ENCODE results near the gene B4GALNT1. TPM values are rescaled to one million over a fixed set of nuclear protein-coding genes. Genes with fewer than 3 reads are reported as not detected.
"Not testable (repeated sequence)": the region's sequence is repeated elsewhere in the genome, so short reads cannot be mapped to it uniquely, and the experiment has no call there.

Gene B4GALNT1
- total RNA-seq, 1 donor from 2014 or later = 10.8 TPM

GRCh38 chr12:57655541-57656240, 22.7 kb upstream of the B4GALNT1 start:
- Mint-ChIP-seq H3K36me3 (ENCODE audit: low read depth) (no peaks in the 10 kb centered on the region), H3K9me3 (peaks cover 8% of the 10 kb centered on the region), H3K4me3 (ENCODE audit: low read depth) (no peak overlapping the region), H3K4me1 (ENCODE audit: low read depth) (no peaks in the 10 kb centered on the region), H3K27ac (no peak overlapping the region), H3K27me3 (ENCODE audit: low read depth) (peaks cover 1% of the 10 kb centered on the region)
- intact Hi-C loops (cut with micrococcal nuclease) = no loop called here
- DNase-seq (ENCODE audit: low spot score) = no peak

DNA sequence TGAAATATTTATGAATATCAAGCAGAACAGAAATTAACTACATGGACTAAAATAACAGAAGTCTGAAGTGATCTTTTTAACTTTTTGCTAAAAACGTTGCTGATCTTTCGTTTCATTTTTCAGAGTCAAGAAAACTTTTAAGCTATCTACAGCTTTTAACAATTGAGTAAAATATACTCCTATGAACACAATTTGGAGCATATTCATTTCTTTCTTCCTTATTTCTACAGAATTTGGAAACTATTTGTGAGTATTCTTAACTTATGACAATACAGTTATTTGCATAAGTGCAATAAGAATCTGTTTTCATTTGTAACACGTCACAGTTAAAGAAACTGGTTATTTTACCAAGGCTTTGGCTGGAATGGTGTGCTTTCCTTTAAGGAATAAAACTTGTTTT, 21.0 kb upstream of the B4GALNT1 start:
- H3K4me1 Mint-ChIP-seq (ENCODE audit: low read depth) = no peaks in the 10 kb centered on the region
- H3K36me3 Mint-ChIP-seq (ENCODE audit: low read depth) = no peaks in the 10 kb centered on the region
- no peak overlapping the region for H3K27ac Mint-ChIP-seq
- intact Hi-C loops (cut with micrococcal nuclease) = no loop called here
- H3K9me3 Mint-ChIP-seq = peaks cover 7% of the 10 kb centered on the region
- H3K4me3 Mint-ChIP-seq (ENCODE audit: low read depth) = no peak overlapping the region
- H3K27me3 Mint-ChIP-seq (ENCODE audit: low read depth) = no peaks in the 10 kb centered on the region
- DNase-seq (ENCODE audit: low spot score) = no peak

DNA sequence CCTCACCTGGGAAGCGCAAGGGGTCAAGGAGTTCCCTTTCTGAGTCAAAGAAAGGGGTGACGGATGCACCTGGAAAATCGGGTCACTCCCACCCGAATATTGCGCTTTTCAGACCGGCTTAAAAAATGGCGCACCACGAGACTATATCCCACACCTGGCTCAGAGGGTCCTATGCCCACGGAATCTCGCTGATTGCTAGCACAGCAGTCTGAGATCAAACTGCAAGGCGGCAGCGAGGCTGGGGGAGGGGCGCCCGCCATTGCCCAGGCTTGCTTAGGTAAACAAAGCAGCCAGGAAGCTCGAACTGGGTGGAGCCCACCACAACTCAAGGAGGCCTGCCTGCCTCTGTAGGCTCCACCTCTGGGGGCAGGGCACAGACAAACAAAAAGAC, 13.7 kb upstream of the B4GALNT1 start:
- H3K27ac Mint-ChIP-seq; DNase-seq (ENCODE audit: low spot score); H3K9me3 Mint-ChIP-seq; intact Hi-C loops (cut with micrococcal nuclease); H3K27me3 Mint-ChIP-seq (ENCODE audit: low read depth); H3K4me1 Mint-ChIP-seq (ENCODE audit: low read depth); H3K36me3 Mint-ChIP-seq (ENCODE audit: low read depth); H3K4me3 Mint-ChIP-seq (ENCODE audit: low read depth): not testable (repeated sequence)

DNA sequence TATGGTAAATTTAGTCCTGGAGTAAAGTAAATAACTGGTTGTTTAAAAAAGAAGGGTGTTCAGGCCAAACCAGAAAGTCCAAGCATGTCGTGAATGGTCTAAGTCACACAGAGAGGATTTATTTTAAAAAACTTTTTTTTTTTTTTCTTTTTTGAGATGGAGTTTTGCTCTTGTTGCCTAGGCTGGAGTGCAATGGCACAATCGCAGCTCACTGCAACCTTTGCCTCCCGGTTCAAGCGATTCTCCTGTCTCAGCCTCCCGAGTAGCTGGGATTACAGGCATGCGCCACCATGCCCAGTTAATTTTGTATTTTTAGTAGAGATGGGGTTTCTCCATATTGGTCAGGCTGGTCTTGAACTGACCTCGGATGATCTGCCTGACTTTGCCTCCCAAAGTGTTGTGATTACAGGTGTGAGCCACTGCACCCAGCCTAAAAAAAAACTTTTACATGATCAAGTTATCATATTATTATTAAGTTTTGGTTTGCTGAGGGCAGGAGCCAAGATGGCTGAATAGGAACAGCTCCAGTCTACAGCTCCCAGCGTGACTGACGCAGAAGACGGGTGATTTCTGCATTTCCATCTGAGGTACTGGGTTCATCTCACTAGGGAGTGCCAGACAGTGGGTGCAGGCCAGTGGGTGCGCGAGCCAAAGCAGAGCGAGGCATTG, 13.1 kb upstream of the B4GALNT1 start:
- H3K4me3 Mint-ChIP-seq (ENCODE audit: low read depth); H3K36me3 Mint-ChIP-seq (ENCODE audit: low read depth); H3K4me1 Mint-ChIP-seq (ENCODE audit: low read depth); DNase-seq (ENCODE audit: low spot score); intact Hi-C loops (cut with micrococcal nuclease); H3K27ac Mint-ChIP-seq; H3K9me3 Mint-ChIP-seq; H3K27me3 Mint-ChIP-seq (ENCODE audit: low read depth): not testable (repeated sequence)

DNA sequence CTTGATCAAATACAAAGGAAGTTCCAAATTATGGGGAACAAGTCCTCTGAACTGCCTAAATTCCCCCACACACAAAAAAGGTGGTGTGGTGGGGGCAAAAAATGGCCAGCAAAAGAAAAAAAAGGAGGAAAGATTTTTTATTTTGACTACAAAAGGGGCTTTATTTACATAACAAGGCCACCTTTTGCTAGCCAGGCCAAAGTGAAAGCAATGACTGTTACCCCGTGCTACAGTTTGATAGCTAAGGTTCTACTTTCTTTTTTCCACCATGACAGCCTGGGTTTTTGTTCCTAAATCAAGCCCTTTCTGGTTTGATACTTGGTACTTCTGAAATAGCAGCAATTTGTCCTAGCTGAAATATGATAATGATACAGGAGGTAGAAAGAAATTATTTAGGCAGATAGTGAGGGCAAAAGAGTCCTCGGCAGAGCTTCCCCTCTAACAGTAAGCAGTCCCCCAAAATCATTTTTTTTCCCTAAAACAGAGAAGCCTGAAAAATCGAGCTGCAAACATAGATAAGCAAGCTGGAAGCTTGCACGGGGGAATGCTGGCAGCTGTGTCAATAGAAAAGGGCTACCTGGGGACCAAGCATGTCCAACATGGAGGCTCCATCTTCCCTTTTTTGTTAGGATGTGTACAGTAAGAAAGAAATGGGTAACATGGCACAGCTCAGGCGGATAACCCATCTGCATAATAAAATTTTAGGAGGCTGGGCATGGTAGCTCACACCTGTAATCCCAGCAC, 8.9 kb upstream of the B4GALNT1 start:
- peaks cover 24% of the 10 kb centered on the region for H3K27me3 Mint-ChIP-seq (ENCODE audit: low read depth)
- no peak overlapping the region for H3K4me3 Mint-ChIP-seq (ENCODE audit: low read depth)
- peaks cover 1% of the 10 kb centered on the region for H3K4me1 Mint-ChIP-seq (ENCODE audit: low read depth)
- no peak for DNase-seq (ENCODE audit: low spot score)
- no peak overlapping the region for H3K27ac Mint-ChIP-seq
- intact Hi-C loops (cut with micrococcal nuclease) = no loop called here
- H3K9me3 Mint-ChIP-seq = peaks cover 7% of the 10 kb centered on the region
- H3K36me3 Mint-ChIP-seq (ENCODE audit: low read depth) = no peaks in the 10 kb centered on the region

DNA sequence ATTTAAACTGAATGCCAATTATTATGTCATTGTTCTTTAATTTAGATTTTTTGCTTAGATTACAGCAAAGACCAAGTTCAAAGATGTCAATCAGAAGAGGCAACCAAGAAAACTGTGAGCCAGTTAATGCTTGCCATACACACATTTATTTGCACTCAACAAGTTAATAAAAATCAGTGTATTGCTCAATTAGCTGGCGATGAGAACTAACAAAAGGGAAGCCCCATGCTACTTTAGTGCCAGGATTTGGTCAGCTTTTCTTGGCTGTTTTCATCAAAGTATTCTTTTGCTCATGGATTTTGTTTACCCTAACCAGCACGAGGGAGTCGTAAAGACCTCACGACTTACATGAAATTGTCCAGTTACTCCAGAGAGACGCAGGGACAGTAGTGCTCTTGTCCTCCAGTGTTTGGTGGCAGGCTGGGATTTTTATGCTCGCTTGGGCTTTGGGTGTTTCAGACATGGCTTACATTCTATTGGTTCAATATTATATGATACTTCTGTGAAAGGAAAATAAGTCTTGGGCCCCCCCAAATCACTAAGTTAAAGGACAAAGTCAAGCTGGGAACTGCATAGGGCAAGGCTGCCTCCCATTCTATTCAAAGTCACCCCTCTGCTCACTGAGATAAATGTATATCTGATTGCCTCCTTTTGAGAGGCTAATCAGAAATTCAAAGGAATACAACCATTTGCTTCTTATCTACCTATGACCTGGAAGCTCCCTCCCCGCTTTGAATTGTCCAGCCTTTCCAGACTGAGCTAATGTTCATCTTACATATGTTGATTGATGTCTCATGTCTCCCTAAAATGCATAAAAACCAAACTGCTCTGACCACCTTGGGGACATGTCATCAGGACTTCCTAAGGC, 7.4 kb upstream of the B4GALNT1 start:
- H3K27me3 Mint-ChIP-seq (ENCODE audit: low read depth) = peaks cover 26% of the 10 kb centered on the region
- no peak overlapping the region for H3K4me3 Mint-ChIP-seq (ENCODE audit: low read depth)
- peaks cover 1% of the 10 kb centered on the region for H3K4me1 Mint-ChIP-seq (ENCODE audit: low read depth)
- H3K27ac Mint-ChIP-seq = no peak overlapping the region
- DNase-seq (ENCODE audit: low spot score) = no peak
- intact Hi-C loops (cut with micrococcal nuclease) = no loop called here
- no peaks in the 10 kb centered on the region for H3K36me3 Mint-ChIP-seq (ENCODE audit: low read depth)
- peaks cover 3% of the 10 kb centered on the region for H3K9me3 Mint-ChIP-seq

- H3K36me3 Mint-ChIP-seq (ENCODE audit: low read depth) = no peaks in the 10 kb centered on the region
- H3K9me3 Mint-ChIP-seq = no peaks in the 10 kb centered on the region
- H3K4me3 Mint-ChIP-seq (ENCODE audit: low read depth) = no peak overlapping the region
- intact Hi-C loops (cut with micrococcal nuclease) = no loop called here
- no peak overlapping the region for H3K27ac Mint-ChIP-seq
- peaks cover 41% of the 10 kb centered on the region for H3K27me3 Mint-ChIP-seq (ENCODE audit: low read depth)
- peaks cover 3% of the 10 kb centered on the region for H3K4me1 Mint-ChIP-seq (ENCODE audit: low read depth)
- DNase-seq (ENCODE audit: low spot score) = no peak
Observed at GRCh38 chr12:57638096-57638495, 5.1 kb upstream of the B4GALNT1 start.

DNA sequence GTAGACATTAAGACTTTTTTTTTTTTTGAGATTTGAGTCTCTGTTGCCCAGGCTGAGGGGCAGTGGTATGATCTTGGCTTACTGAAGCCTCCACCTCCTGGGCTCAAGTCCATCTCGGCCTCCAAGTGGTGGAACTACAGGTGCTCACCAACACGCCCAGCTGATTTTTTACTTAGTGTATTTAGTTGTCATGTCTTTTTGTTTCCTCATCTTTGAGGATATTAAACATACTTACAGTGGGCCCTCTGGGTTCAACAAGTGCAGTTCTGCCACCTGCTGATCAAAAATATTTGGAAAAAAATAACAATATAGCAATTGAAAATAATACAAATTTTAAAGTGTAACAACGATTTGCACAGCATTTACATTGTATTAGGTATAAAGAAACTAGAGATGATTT, 4.4 kb upstream of the B4GALNT1 start:
- intact Hi-C loops (cut with micrococcal nuclease) = no loop called here
- peaks cover 3% of the 10 kb centered on the region for H3K4me1 Mint-ChIP-seq (ENCODE audit: low read depth)
- no peak overlapping the region for H3K27ac Mint-ChIP-seq
- H3K36me3 Mint-ChIP-seq (ENCODE audit: low read depth) = no peaks in the 10 kb centered on the region
- peaks cover 41% of the 10 kb centered on the region for H3K27me3 Mint-ChIP-seq (ENCODE audit: low read depth)
- H3K4me3 Mint-ChIP-seq (ENCODE audit: low read depth) = no peak overlapping the region
- DNase-seq (ENCODE audit: low spot score) = no peak
- H3K9me3 Mint-ChIP-seq = no peaks in the 10 kb centered on the region

- H3K4me3 Mint-ChIP-seq (ENCODE audit: low read depth); H3K27ac Mint-ChIP-seq; H3K36me3 Mint-ChIP-seq (ENCODE audit: low read depth); H3K9me3 Mint-ChIP-seq; DNase-seq (ENCODE audit: low spot score); intact Hi-C loops (cut with micrococcal nuclease); H3K4me1 Mint-ChIP-seq (ENCODE audit: low read depth): not testable (repeated sequence)
- peaks cover 46% of the 10 kb centered on the region for H3K27me3 Mint-ChIP-seq (ENCODE audit: low read depth)
Observed at GRCh38 chr12:57636731-57637130, 3.7 kb upstream of the B4GALNT1 start.

GRCh38 chr12:57632073-57632957, 686 bp downstream of the B4GALNT1 start:
- Mint-ChIP-seq H3K27me3 (ENCODE audit: low read depth) (peaks cover 61% of the 10 kb centered on the region), H3K4me1 (ENCODE audit: low read depth) (peaks cover 5% of the 10 kb centered on the region), H3K4me3 (ENCODE audit: low read depth) (peak overlapping the region; percentile 74), H3K9me3 (no peaks in the 10 kb centered on the region), H3K27ac (no peak overlapping the region), H3K36me3 (ENCODE audit: low read depth) (peaks cover 3% of the 10 kb centered on the region)
- DNase-seq (ENCODE audit: low spot score) = no peak
- intact Hi-C loops (cut with micrococcal nuclease) = loop anchor here (2.0 to 5.0 kb wide), 3 partner anchors 62 to 405 kb away; partner anchors contain the start of genes OS9 and SHMT2

GRCh38 chr12:57631566-57632072, 1.4 kb downstream of the B4GALNT1 start:
- H3K9me3 Mint-ChIP-seq = no peaks in the 10 kb centered on the region
- H3K27ac Mint-ChIP-seq = no peak overlapping the region
- H3K27me3 Mint-ChIP-seq (ENCODE audit: low read depth) = peaks cover 65% of the 10 kb centered on the region
- peak overlapping the region; percentile 74 for H3K4me3 Mint-ChIP-seq (ENCODE audit: low read depth)
- no peak for DNase-seq (ENCODE audit: low spot score)
- intact Hi-C loops (cut with micrococcal nuclease) = loop anchor here (2.0 to 5.0 kb wide), 3 partner anchors 63 to 404 kb away; partner anchors contain the start of genes OS9 and SHMT2
- peaks cover 5% of the 10 kb centered on the region for H3K4me1 Mint-ChIP-seq (ENCODE audit: low read depth)
- peaks cover 3% of the 10 kb centered on the region for H3K36me3 Mint-ChIP-seq (ENCODE audit: low read depth)
